ENCODE measurements around the gene ALOX5.
"Not testable (repeated sequence)": the region's sequence is repeated elsewhere in the genome, so short reads cannot be mapped to it uniquely, and the experiment has no call there.

ALOX5 gene

DNA sequence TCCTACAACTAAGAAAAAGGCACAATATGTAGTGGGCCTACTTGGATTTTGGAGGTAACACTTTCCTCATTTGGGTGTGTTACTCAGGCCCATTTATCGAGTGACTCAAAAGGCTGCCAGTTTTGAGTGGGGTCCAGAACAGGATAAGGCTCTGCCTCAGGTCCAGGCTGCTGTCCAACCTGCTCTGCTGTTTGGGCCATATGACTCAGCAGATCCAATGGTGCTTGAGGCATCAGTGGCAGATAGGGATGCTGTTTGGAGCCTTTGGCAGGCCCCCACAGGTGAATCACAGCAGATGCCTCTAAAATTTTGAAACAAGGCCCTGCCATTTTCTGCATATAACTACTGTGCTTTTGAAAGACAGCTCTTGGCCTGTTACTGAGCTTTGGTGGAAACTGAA lies 34.1 kb upstream of the ALOX5 start:
- Histone ChIP-seq H2AFZ (ENCODE audit: low read length) (no peak overlapping the region), H3K36me3 (ENCODE audit: insufficient read depth, low read length) (no peaks in the 10 kb centered on the region), H3K4me2 (ENCODE audit: low read depth, low read length, poor library complexity, severe bottlenecking) (no peak overlapping the region), H3K27me3 (ENCODE audit: insufficient read depth, low read length, poor library complexity, severe bottlenecking) (no peaks in the 10 kb centered on the region), H3K9ac (ENCODE audit: low read depth, low read length, poor library complexity, severe bottlenecking) (no peak overlapping the region), H4K20me1 (ENCODE audit: insufficient read depth, low read length, poor library complexity, severe bottlenecking) (no peaks in the 10 kb centered on the region), H3K79me2 (ENCODE audit: insufficient read depth, low read length) (no peaks in the 10 kb centered on the region), H3K4me3 (ENCODE audit: low read length, poor library complexity, severe bottlenecking) (no peak overlapping the region), H3K4me1 (ENCODE audit: insufficient read depth, low read length, poor library complexity, severe bottlenecking) (no peaks in the 10 kb centered on the region), H3F3A (ENCODE audit: low read depth) (no peaks in the 10 kb centered on the region), H3K9me3 (ENCODE audit: insufficient read depth, low read depth, low read length) (no peaks in the 10 kb centered on the region), H3K9me2 (replicated peaks; ENCODE audit: low read depth, low read length) (no peaks in the 10 kb centered on the region)
- TF ChIP-seq EZH2phosphoT487 (IDR thresholded peaks at IDR 0.05; ENCODE audit: borderline replicate concordance) = no peak
- TF ChIP-seq, protein P1, sequence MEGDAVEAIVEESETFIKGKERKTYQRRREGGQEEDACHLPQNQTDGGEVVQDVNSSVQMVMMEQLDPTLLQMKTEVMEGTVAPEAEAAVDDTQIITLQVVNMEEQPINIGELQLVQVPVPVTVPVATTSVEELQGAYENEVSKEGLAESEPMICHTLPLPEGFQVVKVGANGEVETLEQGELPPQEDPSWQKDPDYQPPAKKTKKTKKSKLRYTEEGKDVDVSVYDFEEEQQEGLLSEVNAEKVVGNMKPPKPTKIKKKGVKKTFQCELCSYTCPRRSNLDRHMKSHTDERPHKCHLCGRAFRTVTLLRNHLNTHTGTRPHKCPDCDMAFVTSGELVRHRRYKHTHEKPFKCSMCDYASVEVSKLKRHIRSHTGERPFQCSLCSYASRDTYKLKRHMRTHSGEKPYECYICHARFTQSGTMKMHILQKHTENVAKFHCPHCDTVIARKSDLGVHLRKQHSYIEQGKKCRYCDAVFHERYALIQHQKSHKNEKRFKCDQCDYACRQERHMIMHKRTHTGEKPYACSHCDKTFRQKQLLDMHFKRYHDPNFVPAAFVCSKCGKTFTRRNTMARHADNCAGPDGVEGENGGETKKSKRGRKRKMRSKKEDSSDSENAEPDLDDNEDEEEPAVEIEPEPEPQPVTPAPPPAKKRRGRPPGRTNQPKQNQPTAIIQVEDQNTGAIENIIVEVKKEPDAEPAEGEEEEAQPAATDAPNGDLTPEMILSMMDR (conservative IDR thresholded peaks at IDR 0.05; ENCODE audit: low read length) = no peak

DNA sequence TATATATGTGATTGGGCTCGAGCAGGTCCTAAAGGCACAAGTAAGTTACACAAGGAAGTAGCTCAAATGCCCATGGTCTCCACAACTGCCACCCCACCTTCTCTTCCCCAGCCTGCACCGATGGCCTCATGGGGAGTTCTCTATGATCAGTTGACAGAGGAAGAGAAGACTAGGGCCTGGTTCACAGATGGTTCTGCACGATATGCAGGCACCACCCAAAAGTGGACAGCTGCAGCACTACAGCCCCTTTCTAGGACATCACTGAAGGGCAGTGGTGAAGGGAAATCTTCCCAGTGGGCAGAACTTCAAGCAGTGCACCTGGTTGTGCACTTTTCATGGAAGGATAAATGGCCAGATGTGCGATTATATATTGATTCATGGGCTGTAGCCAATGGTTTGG lies 33.6 kb upstream of the ALOX5 start:
- H3K4me2 ChIP-seq (ENCODE audit: low read depth, low read length, poor library complexity, severe bottlenecking); H3K36me3 ChIP-seq (ENCODE audit: insufficient read depth, low read length); H3K9me3 ChIP-seq (ENCODE audit: insufficient read depth, low read depth, low read length); H3K27me3 ChIP-seq (ENCODE audit: insufficient read depth, low read length, poor library complexity, severe bottlenecking); H2AFZ ChIP-seq (ENCODE audit: low read length); H3K79me2 ChIP-seq (ENCODE audit: insufficient read depth, low read length); H3K9me2 ChIP-seq (replicated peaks; ENCODE audit: low read depth, low read length); H3K4me3 ChIP-seq (ENCODE audit: low read length, poor library complexity, severe bottlenecking); H3K4me1 ChIP-seq (ENCODE audit: insufficient read depth, low read length, poor library complexity, severe bottlenecking); H4K20me1 ChIP-seq (ENCODE audit: insufficient read depth, low read length, poor library complexity, severe bottlenecking); H3F3A ChIP-seq (ENCODE audit: low read depth); H3K9ac ChIP-seq (ENCODE audit: low read depth, low read length, poor library complexity, severe bottlenecking): not testable (repeated sequence)

DNA sequence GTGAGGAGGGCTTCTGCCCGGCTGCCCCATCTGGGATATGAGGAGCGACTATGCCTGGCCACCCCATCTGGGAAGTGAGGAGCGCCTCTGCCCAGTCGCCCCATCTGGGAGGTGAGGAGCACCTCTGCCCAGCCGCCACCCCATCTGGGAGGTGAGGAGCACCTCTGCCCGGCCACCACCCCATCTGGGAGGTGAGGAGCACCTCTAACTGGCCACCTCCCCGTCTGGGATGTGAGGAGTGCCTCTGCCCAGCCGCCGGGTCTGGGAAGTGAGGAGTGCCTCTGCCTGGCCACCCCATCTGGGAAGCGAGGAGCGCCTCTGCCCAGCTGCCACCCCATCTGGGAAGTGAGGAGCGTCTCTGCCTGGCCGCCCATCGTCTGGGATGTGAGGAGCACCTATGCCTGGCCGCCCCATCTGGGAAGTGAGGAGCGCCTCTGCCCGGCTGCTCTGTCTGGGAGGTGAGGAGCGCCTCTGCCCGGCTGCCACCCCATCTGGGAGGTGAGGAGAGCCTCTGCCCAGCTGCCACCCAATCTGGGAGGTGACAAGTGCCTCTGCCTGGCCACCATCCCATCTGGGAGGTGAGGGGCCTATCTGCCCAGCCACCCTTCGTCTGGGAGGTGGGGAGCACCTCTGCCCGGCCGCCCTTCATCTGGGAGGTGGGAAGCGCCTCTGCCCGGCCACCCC lies 27.2 kb upstream of the ALOX5 start:
- not testable (repeated sequence) for H3K4me3 ChIP-seq (ENCODE audit: low read length, poor library complexity, severe bottlenecking); H3K9ac ChIP-seq (ENCODE audit: low read depth, low read length, poor library complexity, severe bottlenecking); H3K79me2 ChIP-seq (ENCODE audit: insufficient read depth, low read length); H2AFZ ChIP-seq (ENCODE audit: low read length); H3K9me3 ChIP-seq (ENCODE audit: insufficient read depth, low read depth, low read length); H3F3A ChIP-seq (ENCODE audit: low read depth); H3K4me2 ChIP-seq (ENCODE audit: low read depth, low read length, poor library complexity, severe bottlenecking); H3K36me3 ChIP-seq (ENCODE audit: insufficient read depth, low read length); H3K9me2 ChIP-seq (replicated peaks; ENCODE audit: low read depth, low read length); H3K4me1 ChIP-seq (ENCODE audit: insufficient read depth, low read length, poor library complexity, severe bottlenecking); H3K27me3 ChIP-seq (ENCODE audit: insufficient read depth, low read length, poor library complexity, severe bottlenecking); H4K20me1 ChIP-seq (ENCODE audit: insufficient read depth, low read length, poor library complexity, severe bottlenecking)

DNA sequence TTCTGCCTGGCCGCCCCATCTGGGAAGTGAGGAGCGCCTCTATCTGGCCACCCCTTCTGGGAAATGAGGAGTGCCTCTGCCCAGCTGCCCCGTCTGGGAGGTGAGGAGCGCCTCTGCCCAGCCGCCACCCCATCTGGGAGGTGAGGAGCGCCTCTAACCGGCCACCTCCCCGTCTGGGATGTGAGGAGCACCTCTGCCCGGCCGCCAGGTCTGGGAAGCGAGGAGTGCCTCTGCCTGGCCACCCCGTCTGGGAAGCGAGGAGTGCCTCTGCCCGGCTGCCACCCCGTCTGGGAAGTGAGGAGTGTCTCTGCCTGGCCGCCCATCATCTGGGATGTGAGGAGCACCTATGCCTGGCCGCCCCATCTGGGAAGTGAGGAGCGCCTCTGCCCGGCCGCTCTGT lies 26.6 kb upstream of the ALOX5 start:
- H3K4me1 ChIP-seq (ENCODE audit: insufficient read depth, low read length, poor library complexity, severe bottlenecking); H3K4me3 ChIP-seq (ENCODE audit: low read length, poor library complexity, severe bottlenecking); H4K20me1 ChIP-seq (ENCODE audit: insufficient read depth, low read length, poor library complexity, severe bottlenecking); H3K4me2 ChIP-seq (ENCODE audit: low read depth, low read length, poor library complexity, severe bottlenecking); H3K79me2 ChIP-seq (ENCODE audit: insufficient read depth, low read length); H3K9me3 ChIP-seq (ENCODE audit: insufficient read depth, low read depth, low read length); H3K9me2 ChIP-seq (replicated peaks; ENCODE audit: low read depth, low read length); H3F3A ChIP-seq (ENCODE audit: low read depth); H3K27me3 ChIP-seq (ENCODE audit: insufficient read depth, low read length, poor library complexity, severe bottlenecking); H3K9ac ChIP-seq (ENCODE audit: low read depth, low read length, poor library complexity, severe bottlenecking); H2AFZ ChIP-seq (ENCODE audit: low read length); H3K36me3 ChIP-seq (ENCODE audit: insufficient read depth, low read length): not testable (repeated sequence)

DNA sequence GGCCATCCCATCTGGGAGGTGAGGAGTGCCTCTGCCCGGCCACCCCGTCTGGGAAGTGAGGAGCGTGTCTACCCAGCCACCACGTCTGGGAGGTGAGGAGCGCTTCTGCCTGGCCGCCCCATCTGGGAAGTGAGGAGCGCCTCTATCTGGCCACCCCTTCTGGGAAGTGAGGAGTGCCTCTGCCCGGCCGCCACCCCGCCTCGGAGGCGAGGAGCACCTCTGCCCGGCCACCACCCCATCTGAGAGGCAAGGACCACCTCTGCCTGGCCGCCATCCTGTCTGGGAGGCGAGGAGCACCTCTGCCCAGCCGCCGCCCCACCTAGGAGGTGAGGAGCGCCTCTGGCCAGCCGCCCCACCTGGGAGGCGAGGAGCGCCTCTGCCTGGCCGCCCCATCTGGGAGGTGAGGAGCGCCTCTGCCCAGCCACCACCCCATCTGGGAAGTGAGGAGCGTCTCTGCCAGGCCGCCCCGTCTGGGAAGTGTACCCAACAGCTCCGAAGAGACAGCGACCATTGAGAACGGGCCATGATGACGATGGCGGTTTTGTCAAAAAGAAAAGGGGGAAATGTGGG lies 25.7 kb upstream of the ALOX5 start:
- not testable (repeated sequence) for H3K9me3 ChIP-seq (ENCODE audit: insufficient read depth, low read depth, low read length); H4K20me1 ChIP-seq (ENCODE audit: insufficient read depth, low read length, poor library complexity, severe bottlenecking); H3K9me2 ChIP-seq (replicated peaks; ENCODE audit: low read depth, low read length); H3K9ac ChIP-seq (ENCODE audit: low read depth, low read length, poor library complexity, severe bottlenecking); H3K4me3 ChIP-seq (ENCODE audit: low read length, poor library complexity, severe bottlenecking); H3K36me3 ChIP-seq (ENCODE audit: insufficient read depth, low read length); H3K4me2 ChIP-seq (ENCODE audit: low read depth, low read length, poor library complexity, severe bottlenecking); H2AFZ ChIP-seq (ENCODE audit: low read length); H3K79me2 ChIP-seq (ENCODE audit: insufficient read depth, low read length); H3F3A ChIP-seq (ENCODE audit: low read depth); H3K4me1 ChIP-seq (ENCODE audit: insufficient read depth, low read length, poor library complexity, severe bottlenecking); H3K27me3 ChIP-seq (ENCODE audit: insufficient read depth, low read length, poor library complexity, severe bottlenecking)
